WI38 (cell line): ENCODE data around the gene TRMO.

Experiments used
- H3K4me3 ChIP-seq: 2 replicates; pipeline ENCODE4 v1.5.1; 2011; ENCODE audit warnings: low read depth, mild to moderate bottlenecking, control low read depth, low read length
- TF ChIP-seq, protein P1 (sequence below): IDR thresholded peaks from 2 replicates; pipeline ENCODE4 v1.5.1; 2012; ENCODE audit warnings: low read depth, mild to moderate bottlenecking, control low read depth, low read length

TRMO gene

DNA sequence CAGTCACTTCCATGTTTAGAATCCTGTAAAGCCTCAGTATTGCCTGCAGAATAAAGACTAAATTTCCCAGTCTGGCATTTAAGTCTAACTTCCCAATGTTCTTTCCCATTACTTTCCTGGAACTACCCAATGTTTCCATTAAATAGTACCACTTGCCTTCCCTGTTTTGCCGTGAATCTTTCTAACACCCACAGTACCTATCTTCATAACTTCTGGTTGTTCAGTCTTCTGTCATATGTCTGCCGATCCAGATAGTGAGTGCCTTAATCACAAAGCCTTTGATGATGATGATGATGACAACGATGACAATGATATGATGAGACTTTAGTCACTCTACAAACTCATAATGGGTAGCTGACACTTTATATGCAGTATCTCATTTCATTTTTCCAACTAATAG, 22.3 kb upstream of the TRMO start:
- TF ChIP-seq, protein P1, sequence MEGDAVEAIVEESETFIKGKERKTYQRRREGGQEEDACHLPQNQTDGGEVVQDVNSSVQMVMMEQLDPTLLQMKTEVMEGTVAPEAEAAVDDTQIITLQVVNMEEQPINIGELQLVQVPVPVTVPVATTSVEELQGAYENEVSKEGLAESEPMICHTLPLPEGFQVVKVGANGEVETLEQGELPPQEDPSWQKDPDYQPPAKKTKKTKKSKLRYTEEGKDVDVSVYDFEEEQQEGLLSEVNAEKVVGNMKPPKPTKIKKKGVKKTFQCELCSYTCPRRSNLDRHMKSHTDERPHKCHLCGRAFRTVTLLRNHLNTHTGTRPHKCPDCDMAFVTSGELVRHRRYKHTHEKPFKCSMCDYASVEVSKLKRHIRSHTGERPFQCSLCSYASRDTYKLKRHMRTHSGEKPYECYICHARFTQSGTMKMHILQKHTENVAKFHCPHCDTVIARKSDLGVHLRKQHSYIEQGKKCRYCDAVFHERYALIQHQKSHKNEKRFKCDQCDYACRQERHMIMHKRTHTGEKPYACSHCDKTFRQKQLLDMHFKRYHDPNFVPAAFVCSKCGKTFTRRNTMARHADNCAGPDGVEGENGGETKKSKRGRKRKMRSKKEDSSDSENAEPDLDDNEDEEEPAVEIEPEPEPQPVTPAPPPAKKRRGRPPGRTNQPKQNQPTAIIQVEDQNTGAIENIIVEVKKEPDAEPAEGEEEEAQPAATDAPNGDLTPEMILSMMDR = no peak
- no peak overlapping the region for H3K4me3 ChIP-seq

DNA sequence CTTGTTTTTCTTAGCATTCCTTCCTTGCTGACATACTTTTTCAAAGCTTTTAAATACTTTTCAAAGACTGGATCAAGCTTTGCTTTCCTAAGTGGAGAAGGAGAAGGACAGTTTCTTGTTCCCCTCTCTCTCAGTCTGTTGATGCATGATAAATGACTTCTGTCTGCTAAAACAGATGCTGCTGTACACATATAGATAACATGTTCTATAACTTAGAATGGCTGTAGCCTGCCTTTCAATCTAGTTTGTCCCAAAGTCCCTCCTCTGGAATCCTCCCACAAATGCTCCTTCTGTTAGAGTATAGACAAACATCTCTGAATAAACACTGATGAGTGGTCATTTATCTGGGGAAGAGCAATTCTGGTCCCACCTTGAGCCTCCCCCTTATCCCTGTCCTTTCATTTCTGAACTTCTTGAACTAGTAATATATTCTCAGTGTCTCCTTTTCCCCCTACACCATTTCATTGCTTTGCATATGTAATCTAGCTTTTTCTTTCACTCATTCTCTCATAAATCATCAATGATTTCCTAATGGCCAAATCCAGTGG, 21.1 kb upstream of the TRMO start:
- no peak overlapping the region for H3K4me3 ChIP-seq
- TF ChIP-seq, protein P1 = no peak

DNA sequence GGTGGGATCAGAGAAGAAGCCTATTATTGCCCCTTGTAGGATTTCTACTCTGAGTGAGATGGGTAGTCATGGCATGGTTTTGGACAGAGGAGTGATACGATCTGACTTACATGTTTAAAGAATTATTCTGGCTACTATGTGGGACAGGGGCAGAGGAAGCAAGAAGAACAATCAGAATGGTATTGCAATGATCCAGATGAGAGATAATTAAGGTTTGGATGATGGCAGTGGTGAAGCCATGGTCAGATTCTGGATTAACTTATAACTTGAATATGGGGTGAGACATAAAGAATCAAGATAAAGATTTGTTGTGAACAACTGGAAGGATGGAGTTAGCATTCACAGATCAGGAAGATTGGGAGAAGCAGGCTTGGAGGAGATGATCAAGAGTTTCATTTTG, 19.0 kb upstream of the TRMO start:
- TF ChIP-seq, protein P1 = no peak
- no peak overlapping the region for H3K4me3 ChIP-seq

DNA sequence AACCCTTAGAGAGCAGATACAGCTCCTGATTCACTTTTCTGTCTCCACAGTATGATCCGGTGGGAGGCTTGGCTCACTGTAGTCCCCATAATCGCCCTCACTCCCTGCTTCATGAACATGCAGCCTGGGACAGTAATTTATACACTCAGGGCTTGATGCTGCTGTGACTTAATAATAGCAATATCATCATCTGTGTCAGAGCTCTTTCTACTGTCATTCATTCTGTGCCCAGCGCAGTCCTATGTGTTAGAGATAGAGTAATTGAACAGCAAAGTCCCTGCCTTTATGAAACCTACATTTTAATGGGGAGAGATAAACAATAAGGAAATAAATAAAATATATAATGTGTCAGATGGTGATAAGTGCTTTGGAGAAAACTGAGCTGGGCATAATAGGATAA, 18.4 kb upstream of the TRMO start:
- TF ChIP-seq, protein P1 = no peak
- H3K4me3 ChIP-seq = no peak overlapping the region

DNA sequence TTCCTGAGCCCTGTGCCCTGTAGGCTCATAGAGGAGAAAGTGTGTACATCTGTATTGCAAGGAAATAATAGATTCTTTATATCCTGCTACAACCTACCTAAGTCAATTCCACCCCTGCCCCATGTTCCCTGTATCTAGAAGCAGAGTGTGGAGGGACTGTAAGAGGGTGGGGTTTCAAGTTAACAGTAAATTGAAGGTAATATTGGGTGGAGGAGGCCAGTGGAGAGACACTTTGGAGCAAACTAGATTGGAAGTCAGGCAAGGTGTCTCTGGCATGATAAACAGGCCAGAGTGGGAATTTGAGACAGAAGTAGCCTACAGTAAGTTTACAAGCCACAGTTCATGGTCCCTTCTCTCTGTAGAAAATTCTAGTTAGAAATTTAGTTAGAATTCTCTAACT, 17.9 kb upstream of the TRMO start:
- TF ChIP-seq, protein P1 = no peak

DNA sequence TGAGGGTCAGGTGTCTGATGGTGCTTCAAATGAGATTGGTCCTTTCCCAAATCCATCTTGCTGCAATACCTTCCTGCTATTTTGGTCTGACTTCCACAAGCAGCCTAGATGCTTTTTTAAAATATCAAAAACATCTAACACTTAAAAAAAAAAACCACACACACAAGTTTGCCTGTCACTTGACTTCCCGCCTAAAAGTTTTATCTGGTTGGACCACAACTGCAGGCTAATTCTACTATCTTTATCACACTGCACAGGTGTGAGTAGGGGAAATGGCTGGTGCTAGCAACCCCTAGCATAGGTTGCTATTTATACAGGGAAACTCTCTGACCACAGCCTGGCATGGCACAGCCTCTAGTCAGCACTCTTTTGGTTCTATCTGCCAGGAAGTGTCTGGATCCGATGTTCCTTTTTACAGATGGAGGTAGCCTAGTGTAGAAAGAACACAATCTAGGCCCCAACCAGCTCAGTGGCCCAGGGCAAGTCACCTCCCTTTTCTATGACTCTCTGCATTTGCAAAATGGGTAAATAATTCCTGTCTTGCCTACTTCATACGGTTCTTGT, 15.9 kb upstream of the TRMO start, which contains the start of gene HEMGN:
Gene HEMGN (minus strand): TSS at position 92 of the 564 bp plus-strand sequence. CDS start 36 bp downstream, at position 56.
- H3K4me3 ChIP-seq = no peak within 1 kb of the TSS

More for the DNA sequence above, 17.9 kb upstream of the TRMO start:
- no peak overlapping the region for H3K4me3 ChIP-seq

DNA sequence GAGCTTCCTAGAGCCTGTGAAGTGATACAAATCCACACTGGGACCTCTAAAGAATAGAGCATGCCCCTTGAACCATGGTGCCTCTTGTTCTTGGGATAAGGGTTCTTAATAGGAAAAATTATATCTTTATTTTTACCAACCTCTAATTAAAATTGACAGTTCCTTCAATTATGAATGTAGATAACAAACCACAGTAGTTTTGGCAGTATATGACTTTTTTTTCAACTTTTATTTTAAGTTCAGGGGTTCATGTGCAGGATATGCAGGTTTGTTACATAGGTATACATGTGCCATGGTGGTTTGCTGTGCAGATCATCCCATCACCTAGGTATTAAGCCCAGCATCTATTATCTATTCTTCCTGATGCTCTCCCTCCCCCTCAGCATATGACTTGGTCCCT, 14.7 kb upstream of the TRMO start:
- TF ChIP-seq, protein P1 = no peak
- no peak overlapping the region for H3K4me3 ChIP-seq

More for the DNA sequence above, 15.9 kb upstream of the TRMO start, which contains the start of gene HEMGN:
- TF ChIP-seq, protein P1 = no peak
